ENCODE results near the gene CDCA7. TPM values are rescaled to one million over a fixed set of nuclear protein-coding genes. Genes with fewer than 3 reads are reported as not detected.

Gene CDCA7
- total RNA-seq, 2 experiments from 2014 or later = 98.2 to 170 TPM

GRCh38 chr2:173339807-173340206 is 14.9 kb upstream of the CDCA7 start:
- Histone ChIP-seq H3K27ac (ENCODE audit: low read depth, low read length, poor library complexity, severe bottlenecking) (no peak overlapping the region), H3K36me3 (ENCODE audit: insufficient read depth, low read length) (no peaks in the 10 kb centered on the region), H3K9me3 (ENCODE audit: low read length) (no peaks in the 10 kb centered on the region), H2AFZ (ENCODE audit: low read length) (no peak overlapping the region), H3K9me2 (ENCODE audit: insufficient read depth, low read length) (no peaks in the 10 kb centered on the region; the same call in 1 of the 2 replicates), H3K79me2 (ENCODE audit: insufficient read depth, low read depth, low read length) (no peaks in the 10 kb centered on the region), H4K20me1 (ENCODE audit: insufficient read depth, low read length) (no peaks in the 10 kb centered on the region), H3K4me1 (ENCODE audit: insufficient read depth, low read length, poor library complexity, severe bottlenecking) (no peaks in the 10 kb centered on the region), H3K4me2 (ENCODE audit: low read length) (no peak overlapping the region), H3K4me3 (ENCODE audit: low read depth, low read length, poor library complexity, severe bottlenecking) (no peak overlapping the region)
- intact Hi-C loops (cut with micrococcal nuclease; ENCODE audit: unreplicated experiment) = no loop called here
- no TSS peak for BruUV-seq (replicated peaks)
- POLR2A ChIA-PET = interaction anchor here (0.6 kb wide), 1 partner anchor 265 kb away, joined by 3 read pairs; no protein-coding TSS in a partner anchor
- no peak for DNase-seq (ENCODE audit: low spot score)
- no peak for TF ChIP-seq CTCF (conservative IDR thresholded peaks at IDR 0.05; ENCODE audit: low read length)
- TF ChIP-seq EZH2phosphoT487 (IDR thresholded peaks at IDR 0.05; ENCODE audit: borderline replicate concordance, low read depth, low read length) = no peak
- CTCF ChIA-PET (ENCODE audit: unreplicated experiment) = no interaction called here

- H4K20me1 ChIP-seq (ENCODE audit: insufficient read depth, low read length) = no peaks in the 10 kb centered on the region
- H3K9me2 ChIP-seq (ENCODE audit: insufficient read depth, low read length) = no peaks in the 10 kb centered on the region; the same call in 1 of the 2 replicates
- no peak for DNase-seq (ENCODE audit: low spot score)
- H3K9me3 ChIP-seq (ENCODE audit: low read length) = peaks cover 18% of the 10 kb centered on the region
- no peak overlapping the region for H3K4me3 ChIP-seq (ENCODE audit: low read depth, low read length, poor library complexity, severe bottlenecking)
- intact Hi-C loops (cut with micrococcal nuclease; ENCODE audit: unreplicated experiment) = no loop called here
- no peaks in the 10 kb centered on the region for H3K79me2 ChIP-seq (ENCODE audit: insufficient read depth, low read depth, low read length)
- H2AFZ ChIP-seq (ENCODE audit: low read length) = no peak overlapping the region
- peaks cover 3% of the 10 kb centered on the region for H3K4me1 ChIP-seq (ENCODE audit: insufficient read depth, low read length, poor library complexity, severe bottlenecking)
- no peak overlapping the region for H3K27ac ChIP-seq (ENCODE audit: low read depth, low read length, poor library complexity, severe bottlenecking)
- CTCF ChIA-PET (ENCODE audit: unreplicated experiment) = no interaction called here
- POLR2A ChIA-PET = interaction anchor here (0.7 kb wide), 1 partner anchor 24 kb away, joined by 4 read pairs; no protein-coding TSS in a partner anchor
- TF ChIP-seq CTCF (conservative IDR thresholded peaks at IDR 0.05; ENCODE audit: low read length) (no peak), EZH2phosphoT487 (IDR thresholded peaks at IDR 0.05; ENCODE audit: borderline replicate concordance, low read depth, low read length) (no peak)
- no TSS peak for BruUV-seq (replicated peaks)
- H3K4me2 ChIP-seq (ENCODE audit: low read length) = no peak overlapping the region
- peaks cover 5% of the 10 kb centered on the region; the same call in 1 of the 2 replicates for H3K36me3 ChIP-seq (ENCODE audit: insufficient read depth, low read length)
Observed at GRCh38 chr2:173343921-173344320, 10.8 kb upstream of the CDCA7 start.

- POLR2A ChIA-PET = interaction anchor here (1.6 kb wide), 1 partner anchor 44 kb away, joined by 3 read pairs; no protein-coding TSS in a partner anchor
- CTCF ChIA-PET (ENCODE audit: unreplicated experiment) = no interaction called here
- BruUV-seq (replicated peaks) = no TSS peak
- H3K9me3 ChIP-seq (ENCODE audit: low read length) = peaks cover 18% of the 10 kb centered on the region
- H2AFZ ChIP-seq (ENCODE audit: low read length) = no peak overlapping the region
- H3K9me2 ChIP-seq (ENCODE audit: insufficient read depth, low read length) = no peaks in the 10 kb centered on the region; the same call in 1 of the 2 replicates
- intact Hi-C loops (cut with micrococcal nuclease; ENCODE audit: unreplicated experiment) = no loop called here
- no peak overlapping the region for H3K27ac ChIP-seq (ENCODE audit: low read depth, low read length, poor library complexity, severe bottlenecking)
- no peak overlapping the region for H3K4me2 ChIP-seq (ENCODE audit: low read length)
- no peak for TF ChIP-seq EZH2phosphoT487 (IDR thresholded peaks at IDR 0.05; ENCODE audit: borderline replicate concordance, low read depth, low read length)
- H4K20me1 ChIP-seq (ENCODE audit: insufficient read depth, low read length) = no peaks in the 10 kb centered on the region
- DNase-seq (ENCODE audit: low spot score) = peak; percentile 53
- peaks cover 24% of the 10 kb centered on the region for H3K4me1 ChIP-seq (ENCODE audit: insufficient read depth, low read length, poor library complexity, severe bottlenecking)
- no peak overlapping the region for H3K4me3 ChIP-seq (ENCODE audit: low read depth, low read length, poor library complexity, severe bottlenecking)
- peaks cover 5% of the 10 kb centered on the region; the same call in 1 of the 2 replicates for H3K36me3 ChIP-seq (ENCODE audit: insufficient read depth, low read length)
- no peaks in the 10 kb centered on the region for H3K79me2 ChIP-seq (ENCODE audit: insufficient read depth, low read depth, low read length)
Observed at GRCh38 chr2:173346035-173346434, 8.6 kb upstream of the CDCA7 start.

Data from OCI-LY7 (cell line).